BE2C (cell line): Measurements from ENCODE around the gene RPH3AL.

Experiments
- DNase-seq: peaks from one replicate; pipeline ENCODE4 v3.0.0-alpha.2; 2020
- H3K27me3 ChIP-seq: fragments of 250-450 bp; sonication (Bioruptor Pico); 2 replicates; pipeline ENCODE4 v1.5.1; 2020; ENCODE audit warnings: mild to moderate bottlenecking
- H3K36me3 ChIP-seq: fragments of 250-450 bp; sonication (Bioruptor Pico); 2 replicates; pipeline ENCODE4 v1.5.1; 2020; ENCODE audit warnings: mild to moderate bottlenecking
- H3K4me1 ChIP-seq: fragments of 250-450 bp; sonication (Bioruptor Pico); 2 replicates; pipeline ENCODE4 v1.5.1; 2020
- H3K4me3 ChIP-seq: 2 replicates; pipeline ENCODE4 v1.5.1; 2011; ENCODE audit warnings: low read depth, low read length
- H3K9me3 ChIP-seq: fragments of 250-450 bp; sonication (Bioruptor Pico); 2 replicates; pipeline ENCODE4 v1.5.1; 2020
- TF ChIP-seq, protein P1 (sequence below): IDR thresholded peaks from 2 replicates; pipeline ENCODE4 v1.5.1; 2012; ENCODE audit warnings: mild to moderate bottlenecking, low read depth, low read length

RPH3AL gene

DNA sequence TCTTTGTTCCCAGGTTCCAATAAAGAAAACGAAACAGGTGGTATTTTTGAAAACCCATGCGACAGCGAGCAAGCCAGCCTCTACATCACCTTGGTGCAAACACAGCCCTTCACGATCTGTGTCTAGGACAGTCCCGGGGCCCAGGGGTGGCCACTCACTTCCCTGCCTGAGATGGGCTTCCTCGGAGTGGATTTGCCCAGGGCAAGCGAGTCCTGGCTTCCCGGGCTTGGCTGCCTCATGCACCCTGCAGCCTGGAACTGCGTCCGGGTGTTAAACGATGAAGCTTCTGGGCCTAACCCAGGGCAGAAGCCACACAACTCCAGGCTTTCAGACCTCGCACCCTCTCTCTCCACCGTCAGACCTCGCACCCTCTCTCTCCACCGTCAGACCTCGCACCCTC lies 66.0 kb downstream of the RPH3AL start:
- H3K27me3 ChIP-seq, result no peaks in the 10 kb centered on the region
- H3K4me1 ChIP-seq, result no peaks in the 10 kb centered on the region
- H3K4me3 ChIP-seq, result no peak overlapping the region
- no peaks in the 10 kb centered on the region for H3K9me3 ChIP-seq
- DNase-seq, result no peak
- no peaks in the 10 kb centered on the region for H3K36me3 ChIP-seq
- TF ChIP-seq, protein P1, sequence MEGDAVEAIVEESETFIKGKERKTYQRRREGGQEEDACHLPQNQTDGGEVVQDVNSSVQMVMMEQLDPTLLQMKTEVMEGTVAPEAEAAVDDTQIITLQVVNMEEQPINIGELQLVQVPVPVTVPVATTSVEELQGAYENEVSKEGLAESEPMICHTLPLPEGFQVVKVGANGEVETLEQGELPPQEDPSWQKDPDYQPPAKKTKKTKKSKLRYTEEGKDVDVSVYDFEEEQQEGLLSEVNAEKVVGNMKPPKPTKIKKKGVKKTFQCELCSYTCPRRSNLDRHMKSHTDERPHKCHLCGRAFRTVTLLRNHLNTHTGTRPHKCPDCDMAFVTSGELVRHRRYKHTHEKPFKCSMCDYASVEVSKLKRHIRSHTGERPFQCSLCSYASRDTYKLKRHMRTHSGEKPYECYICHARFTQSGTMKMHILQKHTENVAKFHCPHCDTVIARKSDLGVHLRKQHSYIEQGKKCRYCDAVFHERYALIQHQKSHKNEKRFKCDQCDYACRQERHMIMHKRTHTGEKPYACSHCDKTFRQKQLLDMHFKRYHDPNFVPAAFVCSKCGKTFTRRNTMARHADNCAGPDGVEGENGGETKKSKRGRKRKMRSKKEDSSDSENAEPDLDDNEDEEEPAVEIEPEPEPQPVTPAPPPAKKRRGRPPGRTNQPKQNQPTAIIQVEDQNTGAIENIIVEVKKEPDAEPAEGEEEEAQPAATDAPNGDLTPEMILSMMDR, result no peak

DNA sequence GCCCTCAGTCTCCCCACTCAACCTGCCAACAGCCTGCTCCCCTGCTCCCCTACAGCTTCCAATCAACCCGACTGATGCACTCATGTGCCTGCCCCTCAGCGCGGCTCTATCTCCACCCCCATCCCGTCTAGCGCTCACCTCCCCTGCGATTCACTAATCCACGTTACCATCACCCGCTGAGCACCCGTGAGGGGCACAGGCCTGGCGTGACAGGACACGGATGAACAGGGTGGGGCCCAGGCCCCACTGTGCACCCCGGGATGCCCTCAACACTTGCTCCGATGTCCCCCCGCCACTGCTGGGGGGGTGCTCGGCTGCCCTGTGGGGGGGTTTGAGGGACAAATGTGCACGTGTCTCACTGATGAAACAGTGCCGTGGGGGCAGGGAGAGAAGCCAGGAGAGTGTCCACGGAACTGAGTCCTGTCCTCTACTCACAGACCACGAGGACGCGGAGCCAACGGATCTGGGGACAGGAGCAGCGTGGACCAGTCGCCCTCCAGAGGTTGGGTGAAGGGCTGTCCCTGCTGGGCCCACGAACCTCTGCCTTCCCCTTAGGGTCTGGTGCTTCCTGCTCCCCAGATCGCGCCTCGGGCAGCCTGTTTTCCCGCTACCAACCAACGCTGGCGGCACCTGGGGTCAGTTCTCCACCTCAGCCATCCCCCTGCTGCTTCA lies 66.7 kb downstream of the RPH3AL start:
- H3K27me3 ChIP-seq, result no peaks in the 10 kb centered on the region
- no peaks in the 10 kb centered on the region for H3K4me1 ChIP-seq
- no peak overlapping the region for H3K4me3 ChIP-seq
- no peaks in the 10 kb centered on the region for H3K9me3 ChIP-seq
- H3K36me3 ChIP-seq, result no peaks in the 10 kb centered on the region
- no peak for DNase-seq
- TF ChIP-seq, protein P1, result no peak

- TF ChIP-seq, protein P1, result no peak
- Histone ChIP-seq H3K36me3 (no peaks in the 10 kb centered on the region), H3K4me1 (no peaks in the 10 kb centered on the region), H3K27me3 (no peaks in the 10 kb centered on the region), H3K4me3 (no peak overlapping the region), H3K9me3 (no peaks in the 10 kb centered on the region)
- DNase-seq, result no peak
Observed at GRCh38 chr17:284676-285355, 67.8 kb downstream of the RPH3AL start.

- no peaks in the 10 kb centered on the region for H3K27me3 ChIP-seq
- no peak overlapping the region for H3K4me3 ChIP-seq
- no peaks in the 10 kb centered on the region for H3K36me3 ChIP-seq
- DNase-seq, result no peak
- TF ChIP-seq, protein P1, result no peak
- no peaks in the 10 kb centered on the region for H3K9me3 ChIP-seq
- H3K4me1 ChIP-seq, result no peaks in the 10 kb centered on the region
Observed at GRCh38 chr17:283911-284675, 68.5 kb downstream of the RPH3AL start.

GRCh38 chr17:282912-283882 lies 69.4 kb downstream of the RPH3AL start:
- DNase-seq, result no peak
- no peaks in the 10 kb centered on the region for H3K36me3 ChIP-seq
- TF ChIP-seq, protein P1, result no peak
- H3K4me1 ChIP-seq, result no peaks in the 10 kb centered on the region
- H3K4me3 ChIP-seq, result no peak overlapping the region
- no peaks in the 10 kb centered on the region for H3K9me3 ChIP-seq
- H3K27me3 ChIP-seq, result no peaks in the 10 kb centered on the region
